ENCODE measurements around the gene OTULIN.

OTULIN gene

GRCh38 chr5:14669975-14670374 lies 5.5 kb downstream of the OTULIN start:
- no peak for ATAC-seq
- no peak for TF ChIP-seq TCF4 (CRISPR knock-in tag; IDR thresholded peaks at IDR 0.05; ENCODE audit: borderline replicate concordance)
- TF ChIP-seq ARNTL (CRISPR knock-in tag; IDR thresholded peaks at IDR 0.05; ENCODE audit: borderline replicate concordance, low read depth), result no peak
- TF ChIP-seq BACH2 (CRISPR knock-in tag; IDR thresholded peaks at IDR 0.05; ENCODE audit: borderline replicate concordance), result no peak
- TF ChIP-seq TSHZ2 (CRISPR knock-in tag; IDR thresholded peaks at IDR 0.05), result no peak
- TF ChIP-seq, protein P1, sequence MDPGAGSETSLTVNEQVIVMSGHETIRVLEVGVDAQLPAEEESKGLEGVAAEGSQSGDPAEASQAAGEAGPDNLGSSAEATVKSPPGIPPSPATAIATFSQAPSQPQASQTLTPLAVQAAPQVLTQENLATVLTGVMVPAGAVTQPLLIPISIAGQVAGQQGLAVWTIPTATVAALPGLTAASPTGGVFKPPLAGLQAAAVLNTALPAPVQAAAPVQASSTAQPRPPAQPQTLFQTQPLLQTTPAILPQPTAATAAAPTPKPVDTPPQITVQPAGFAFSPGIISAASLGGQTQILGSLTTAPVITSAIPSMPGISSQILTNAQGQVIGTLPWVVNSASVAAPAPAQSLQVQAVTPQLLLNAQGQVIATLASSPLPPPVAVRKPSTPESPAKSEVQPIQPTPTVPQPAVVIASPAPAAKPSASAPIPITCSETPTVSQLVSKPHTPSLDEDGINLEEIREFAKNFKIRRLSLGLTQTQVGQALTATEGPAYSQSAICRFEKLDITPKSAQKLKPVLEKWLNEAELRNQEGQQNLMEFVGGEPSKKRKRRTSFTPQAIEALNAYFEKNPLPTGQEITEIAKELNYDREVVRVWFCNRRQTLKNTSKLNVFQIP (CRISPR knock-in tag; IDR thresholded peaks at IDR 0.05; ENCODE audit: borderline replicate concordance, low read depth), result no peak
- TF ChIP-seq ZFP3 (CRISPR knock-in tag; IDR thresholded peaks at IDR 0.05), result no peak
- TF ChIP-seq, protein P2, sequence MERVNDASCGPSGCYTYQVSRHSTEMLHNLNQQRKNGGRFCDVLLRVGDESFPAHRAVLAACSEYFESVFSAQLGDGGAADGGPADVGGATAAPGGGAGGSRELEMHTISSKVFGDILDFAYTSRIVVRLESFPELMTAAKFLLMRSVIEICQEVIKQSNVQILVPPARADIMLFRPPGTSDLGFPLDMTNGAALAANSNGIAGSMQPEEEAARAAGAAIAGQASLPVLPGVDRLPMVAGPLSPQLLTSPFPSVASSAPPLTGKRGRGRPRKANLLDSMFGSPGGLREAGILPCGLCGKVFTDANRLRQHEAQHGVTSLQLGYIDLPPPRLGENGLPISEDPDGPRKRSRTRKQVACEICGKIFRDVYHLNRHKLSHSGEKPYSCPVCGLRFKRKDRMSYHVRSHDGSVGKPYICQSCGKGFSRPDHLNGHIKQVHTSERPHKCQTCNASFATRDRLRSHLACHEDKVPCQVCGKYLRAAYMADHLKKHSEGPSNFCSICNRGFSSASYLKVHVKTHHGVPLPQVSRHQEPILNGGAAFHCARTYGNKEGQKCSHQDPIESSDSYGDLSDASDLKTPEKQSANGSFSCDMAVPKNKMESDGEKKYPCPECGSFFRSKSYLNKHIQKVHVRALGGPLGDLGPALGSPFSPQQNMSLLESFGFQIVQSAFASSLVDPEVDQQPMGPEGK (CRISPR knock-in tag; IDR thresholded peaks at IDR 0.05; ENCODE audit: borderline replicate concordance), result no peak
- no peak for TF ChIP-seq ZNF8 (CRISPR knock-in tag; IDR thresholded peaks at IDR 0.05)
- TF ChIP-seq ZFP30 (CRISPR knock-in tag; IDR thresholded peaks at IDR 0.05), result no peak
- no peak for TF ChIP-seq OSR1 (CRISPR knock-in tag; IDR thresholded peaks at IDR 0.05)
- TF ChIP-seq CSDC2 (CRISPR knock-in tag; IDR thresholded peaks at IDR 0.05), result no peak
- no peak for TF ChIP-seq ZNF70 (CRISPR knock-in tag; IDR thresholded peaks at IDR 0.05)
- TF ChIP-seq GLIS3 (CRISPR knock-in tag; IDR thresholded peaks at IDR 0.05), result no peak

DNA sequence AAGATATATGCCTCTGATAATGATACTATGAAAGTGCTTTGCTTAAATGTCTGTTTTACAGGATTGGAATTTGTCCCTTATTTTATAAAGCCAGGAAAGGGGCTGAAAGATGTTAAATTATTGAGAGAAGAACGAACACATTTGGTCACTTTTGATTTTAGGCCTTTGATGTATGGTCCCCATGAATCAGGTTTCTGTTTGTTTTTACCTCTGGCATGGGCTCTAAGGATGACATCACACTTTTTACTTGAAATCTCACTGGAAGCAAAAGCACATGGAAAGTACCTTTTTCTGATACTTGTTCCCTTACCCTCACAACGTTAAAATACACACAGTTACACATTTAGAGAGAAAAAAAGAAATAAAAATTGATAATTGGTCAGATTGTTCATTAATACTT lies 6.9 kb downstream of the OTULIN start:
- ATAC-seq, result no peak
- no peak for TF ChIP-seq CSRNP3 (CRISPR knock-in tag; IDR thresholded peaks at IDR 0.05)
- no peak for TF ChIP-seq SNAI2 (CRISPR knock-in tag; IDR thresholded peaks at IDR 0.05)
- TF ChIP-seq CREB5 (CRISPR knock-in tag; IDR thresholded peaks at IDR 0.05; ENCODE audit: low read depth), result no peak
- TF ChIP-seq ISL1 (CRISPR knock-in tag; IDR thresholded peaks at IDR 0.05), result no peak
- TF ChIP-seq ZC3H10 (CRISPR knock-in tag; IDR thresholded peaks at IDR 0.05), result no peak
- no peak for TF ChIP-seq RARB (CRISPR knock-in tag; IDR thresholded peaks at IDR 0.05)
- no peak for TF ChIP-seq CSDC2 (CRISPR knock-in tag; IDR thresholded peaks at IDR 0.05)
- no peak for TF ChIP-seq ZNF565 (CRISPR knock-in tag; conservative IDR thresholded peaks at IDR 0.05; ENCODE audit: low read depth)
- no peak for TF ChIP-seq ZNF8 (CRISPR knock-in tag; IDR thresholded peaks at IDR 0.05)
- TF ChIP-seq ZFP30 (CRISPR knock-in tag; IDR thresholded peaks at IDR 0.05), result no peak
- no peak for TF ChIP-seq PPARA (CRISPR knock-in tag; IDR thresholded peaks at IDR 0.05; ENCODE audit: borderline replicate concordance)
- no peak for TF ChIP-seq GLIS3 (CRISPR knock-in tag; IDR thresholded peaks at IDR 0.05)

DNA sequence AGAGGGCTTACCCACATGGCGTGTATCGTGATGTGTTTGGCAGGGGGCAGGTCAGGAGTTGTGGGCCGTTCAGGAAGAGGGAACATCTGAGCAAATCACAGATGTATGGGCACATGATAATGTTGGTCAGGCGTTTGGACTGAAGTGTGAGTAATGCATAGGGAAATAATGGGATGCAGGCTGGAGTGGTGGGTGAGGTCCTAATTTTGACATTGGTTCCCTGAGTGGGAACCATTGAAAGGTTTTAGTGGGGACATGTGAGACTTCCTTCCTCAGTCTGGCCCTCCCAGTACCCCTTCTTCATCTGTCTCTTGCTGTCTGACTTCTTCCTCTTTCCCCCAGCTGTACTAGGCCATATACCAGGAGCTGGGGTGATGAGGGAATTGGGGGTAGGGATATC lies 7.6 kb downstream of the OTULIN start:
- TF ChIP-seq CSRNP3 (CRISPR knock-in tag; IDR thresholded peaks at IDR 0.05), result no peak
- no peak for TF ChIP-seq RARB (CRISPR knock-in tag; IDR thresholded peaks at IDR 0.05)
- no peak for ATAC-seq

All from SK-N-SH treated with all-trans-retinoic acid at 6 μM for 48 hours (cell line).